HG03095 (cell line): ENCODE data around the gene LSM14B.
A peak's percentile ranks its signal among the peaks of the same experiment; 100 is the strongest.
"Not testable (repeated sequence)": the region's sequence is repeated elsewhere in the genome, so short reads cannot be mapped to it uniquely, and the experiment has no call there.

Experiments used
- ATAC-seq: cut with Tn5 transposase; IDR thresholded peaks from one replicate; pipeline ENCODE4 v1.9.1; 2021; ENCODE audit warnings: moderate library complexity; ENCODE audit not compliant: unreplicated experiment

LSM14B gene

GRCh38 chr20:62121776-62122653 is at the start of gene LSM14B:
LSM14B (plus strand) TSS chr20:62122475; CDS start chr20:62122667, 192 bp downstream.
- peak; percentile 71 for ATAC-seq

GRCh38 chr20:62073323-62073722 is 49.0 kb upstream of the LSM14B start:
- no peak for ATAC-seq

GRCh38 chr20:62079166-62079565 is 43.1 kb upstream of the LSM14B start:
- no peak for ATAC-seq

GRCh38 chr20:62080249-62080990 is 41.9 kb upstream of the LSM14B start:
- ATAC-seq = no peak

GRCh38 chr20:62083312-62083711 is 39.0 kb upstream of the LSM14B start:
- no peak for ATAC-seq

GRCh38 chr20:62084224-62084623 is 38.1 kb upstream of the LSM14B start:
- ATAC-seq = not testable (repeated sequence)

GRCh38 chr20:62085206-62085605 is 37.1 kb upstream of the LSM14B start:
- no peak for ATAC-seq

GRCh38 chr20:62087227-62087626 is 35.0 kb upstream of the LSM14B start:
- ATAC-seq = no peak

- ATAC-seq = no peak
These were observed 34.6 kb upstream of the LSM14B start for GRCh38 chr20:62087632-62088031.

- ATAC-seq = no peak
These were observed 33.8 kb upstream of the LSM14B start for GRCh38 chr20:62088258-62089127.

- ATAC-seq = no peak
These were observed 32.9 kb upstream of the LSM14B start for GRCh38 chr20:62089393-62089792.

GRCh38 chr20:62096421-62097380 is 25.6 kb upstream of the LSM14B start:
- ATAC-seq = no peak

- no peak for ATAC-seq
These were observed 24.3 kb upstream of the LSM14B start for GRCh38 chr20:62097881-62098407.

GRCh38 chr20:62101078-62101477 is 21.2 kb upstream of the LSM14B start:
- ATAC-seq = no peak

GRCh38 chr20:62103508-62104233 is 18.6 kb upstream of the LSM14B start:
- no peak for ATAC-seq

GRCh38 chr20:62104234-62104789 is 18.0 kb upstream of the LSM14B start:
- no peak for ATAC-seq

- no peak for ATAC-seq
These were observed 17.4 kb upstream of the LSM14B start for GRCh38 chr20:62104791-62105345.

GRCh38 chr20:62105592-62105991 is 16.7 kb upstream of the LSM14B start:
- no peak for ATAC-seq
